T-cell (primary cell): ENCODE data around the gene LLCFC1. TPM values are rescaled to one million over a fixed set of nuclear protein-coding genes. Genes with fewer than 3 reads are reported as not detected.

Experiments used
- ATAC-seq, 4 experiments: fragments of 200-7000 bp in 3 of 4; fragments of 150-1000 bp in 1 of 4; cut with Tn5 transposase; replicated peaks in 1 of 4; 1 replicate in 3 of 4; 2 replicates in 1 of 4; pipeline ENCODE4 v1.10.0; 2021; ENCODE audit warnings: moderate library complexity in 3 of 4, mild to moderate bottlenecking in 2 of 4, moderate number of reproducible peaks in 1 of 4
- CTCF ChIA-PET, 2 donors: fragments of 300-600 bp; sonication (Branson Sonifier 250); formaldehyde crosslinking; loops; one replicate each; lab custom pipeline; 2022; ENCODE audit warnings: antibody characterized with exemption in 2 of 2; lab: Charles Lee
- POLR2A ChIA-PET, 2 donors: fragments of 300-600 bp; sonication (Branson Sonifier 250); formaldehyde crosslinking; loops; one replicate each; lab custom pipeline; 2022; ENCODE audit warnings: antibody characterized with exemption in 2 of 2; lab: Charles Lee
- DNase-seq, 35 experiments: peaks; one replicate each; pipeline versions ENCODE4 v3.0.0 to v3.0.0-alpha.2; 2013 to 2023
- H3K27ac ChIP-seq: one replicate; pipeline ENCODE4 v1.5.1; 2013; ENCODE audit warnings: low read length
- H3K27me3 ChIP-seq, 2 experiments: replicated peaks in 1 of 2; 1 replicate in 1 of 2; 2 replicates in 1 of 2; pipeline versions ENCODE4 v1.6.1 to v1.7.0; 2013; ENCODE audit warnings: low read length in 1 of 2, mixed read lengths in 1 of 2; ENCODE audit not compliant: control insufficient read depth in 2 of 2, insufficient read depth in 2 of 2; ENCODE audit errors: extremely low read depth in 1 of 2
- H3K36me3 ChIP-seq, 2 donors: 1 replicate in 1 of 2; 2 replicates in 1 of 2; pipeline versions ENCODE4 v1.6.1 to v1.7.0; 2013; ENCODE audit warnings: low read length in 1 of 2; ENCODE audit not compliant: control insufficient read depth in 2 of 2, insufficient read depth in 1 of 2; ENCODE audit errors: extremely low read depth in 1 of 2
- H3K4me1 ChIP-seq, 2 experiments: 1 replicate in 1 of 2; 2 replicates in 1 of 2; pipeline versions ENCODE4 v1.6.1 to v1.7.0; 2013; ENCODE audit warnings: low read length in 2 of 2, mixed read lengths in 1 of 2; ENCODE audit not compliant: insufficient read depth in 2 of 2, control insufficient read depth in 1 of 2; ENCODE audit errors: extremely low read depth in 1 of 2
- H3K4me3 ChIP-seq, 2 donors: 1 replicate in 1 of 2; 2 replicates in 1 of 2; pipeline versions ENCODE4 v1.5.1 to v1.7.0; 2013; ENCODE audit warnings: mild to moderate bottlenecking in 2 of 2, low read length in 1 of 2, moderate library complexity in 1 of 2; ENCODE audit not compliant: control insufficient read depth in 1 of 2; ENCODE audit errors: extremely low read depth in 1 of 2
- H3K9me3 ChIP-seq: 2 replicates; pipeline ENCODE4 v1.7.0; 2013
- H3K27ac Mint-ChIP-seq, 2 donors: one replicate each; pipeline ENCODE4 v1.8.0; 2020 to 2021; ENCODE audit warnings: mild to moderate bottlenecking in 2 of 2, mixed read lengths in 2 of 2
- H3K27me3 Mint-ChIP-seq, 2 donors: one replicate each; pipeline ENCODE4 v1.8.0; 2021 to 2022; ENCODE audit warnings: mixed read lengths in 2 of 2
- H3K36me3 Mint-ChIP-seq: one replicate; pipeline ENCODE4 v1.8.0; 2021; ENCODE audit warnings: mixed read lengths
- H3K4me1 Mint-ChIP-seq, 3 donors: one replicate each; pipeline ENCODE4 v1.8.0; 2020 to 2022; ENCODE audit warnings: mixed read lengths in 3 of 3, mild to moderate bottlenecking in 1 of 3
- H3K4me3 Mint-ChIP-seq, 3 donors: one replicate each; pipeline ENCODE4 v1.8.0; 2020 to 2022; ENCODE audit warnings: mild to moderate bottlenecking in 3 of 3, mixed read lengths in 3 of 3, moderate library complexity in 3 of 3
- H3K9me3 Mint-ChIP-seq, 3 donors: one replicate each; pipeline ENCODE4 v1.8.0; 2020 to 2022; ENCODE audit warnings: mixed read lengths in 3 of 3
- WGBS: methylation state at CpG from one replicate; pipeline ENCODE4 v1.1.5; 2013; ENCODE audit warnings: missing lambda C conversion rate; ENCODE audit not compliant: insufficient coverage; 5-methylcytosine and 5-hydroxymethylcytosine counted together
- total RNA-seq, 35 experiments: library from RNA in 6 of 35; stranded (reverse) in 6 of 35; fragments of 120-200 nt in 1 of 35; gene quantifications; one replicate each; pipeline versions ENCODE4 v1.2.1 to v1.2.4 and lab custom pipeline; 2013 to 2026

LLCFC1 gene
- total RNA-seq, 5 donors from 2014 or later (not counting 1 experiment from before 2014, with no cell fraction given), result not detected

DNA sequence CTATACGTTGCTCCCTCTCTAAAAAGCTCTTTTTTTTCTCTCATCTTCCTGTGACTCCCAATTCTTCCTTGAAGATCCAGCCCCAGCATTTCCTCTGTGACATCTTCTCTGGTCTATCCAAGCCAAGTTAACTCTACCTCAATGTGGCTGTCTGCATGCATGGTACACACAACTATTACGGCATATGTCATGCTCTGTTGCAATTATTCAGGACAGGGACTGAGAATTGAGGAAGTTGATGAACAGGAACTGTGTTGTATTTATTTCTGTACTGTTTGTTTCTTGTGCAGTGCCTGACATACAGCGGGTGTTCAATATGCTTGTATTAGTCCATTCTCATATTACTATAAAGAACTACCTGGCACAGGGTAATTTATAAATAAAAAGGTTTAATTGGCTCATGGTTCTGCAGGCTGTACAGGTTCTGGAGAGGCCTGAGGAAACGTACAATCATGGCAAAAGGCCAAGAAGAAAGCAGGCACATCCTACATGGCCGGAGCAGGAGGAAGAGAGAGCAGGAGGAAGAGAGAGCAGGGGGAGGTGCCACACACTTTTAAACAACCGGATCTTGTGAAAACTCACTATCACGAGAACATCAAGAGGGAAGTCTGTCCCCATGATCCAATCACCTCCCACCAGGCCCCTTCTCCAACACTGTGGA, 12.1 kb upstream of the LLCFC1 start:
- no peak for ATAC-seq
- 62% methylated on average over 2 of the region's 7 CpGs for WGBS
- Mint-ChIP-seq H3K9me3 (no peaks in the 10 kb centered on the region), H3K36me3 (no peaks in the 10 kb centered on the region), H3K4me3 (no peak overlapping the region), H3K4me1 (peaks cover 0 to 3% (median 0%) of the 10 kb centered on the region in 3 donors), H3K27ac (no peak overlapping the region), H3K27me3 (peaks cover 0 to 1% of the 10 kb centered on the region in 2 donors)
- H3K27ac ChIP-seq, result no peak overlapping the region
- CTCF ChIA-PET, result no interaction called here
- H3K36me3 ChIP-seq, result no peaks in the 10 kb centered on the region
- POLR2A ChIA-PET, result no interaction called here
- H3K4me3 ChIP-seq, result no peak overlapping the region
- H3K27me3 ChIP-seq, result peaks cover 0 to 6% of the 10 kb centered on the region in 2 experiments
- no peaks in the 10 kb centered on the region for H3K9me3 ChIP-seq
- no peak for DNase-seq
- H3K4me1 ChIP-seq, result no peaks in the 10 kb centered on the region

DNA sequence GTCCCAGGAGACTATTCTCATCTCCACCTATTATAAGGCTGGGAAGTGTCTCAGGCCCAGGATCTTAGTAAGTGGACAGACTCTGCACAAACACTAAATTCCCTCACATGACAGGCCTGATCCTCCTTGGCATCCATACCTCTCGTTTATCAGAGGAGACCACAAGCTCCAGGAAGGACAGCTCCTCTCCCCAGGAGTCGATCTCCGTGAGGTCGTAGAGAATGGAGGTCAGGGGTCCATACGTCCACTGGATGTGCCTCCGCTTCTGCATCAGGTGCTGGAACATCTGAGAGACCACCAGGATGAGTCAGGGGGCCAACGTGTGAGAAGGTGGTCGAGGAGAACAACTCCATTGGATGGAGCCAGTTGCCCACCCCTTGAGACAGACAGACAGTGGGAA, 11.3 kb upstream of the LLCFC1 start:
- H3K27ac ChIP-seq, result no peak overlapping the region
- CTCF ChIA-PET, result no interaction called here

GRCh38 chr7:142930126-142930730, 9.1 kb upstream of the LLCFC1 start:
- peaks cover 0 to 3% (median 0%) of the 10 kb centered on the region in 3 donors for H3K4me1 Mint-ChIP-seq
- Histone ChIP-seq H3K36me3 (no peaks in the 10 kb centered on the region), H3K4me1 (no peaks in the 10 kb centered on the region), H3K4me3 (no peak overlapping the region), H3K27ac (no peak overlapping the region), H3K9me3 (no peaks in the 10 kb centered on the region), H3K27me3 (peaks cover 0 to 10% of the 10 kb centered on the region in 2 experiments)
- POLR2A ChIA-PET, result no interaction called here
- no peaks in the 10 kb centered on the region for H3K36me3 Mint-ChIP-seq
- no peaks in the 10 kb centered on the region for H3K9me3 Mint-ChIP-seq
- DNase-seq (no peak), ATAC-seq (no peak)
- H3K4me3 Mint-ChIP-seq, result no peak overlapping the region
- CTCF ChIA-PET, result no interaction called here
- 84% methylated on average over 6 of the region's 11 CpGs for WGBS
- no peak overlapping the region for H3K27ac Mint-ChIP-seq
- peaks cover 0 to 9% of the 10 kb centered on the region in 2 donors for H3K27me3 Mint-ChIP-seq

More for the DNA sequence above, 11.3 kb upstream of the LLCFC1 start:
- ATAC-seq, result no peak
- DNase-seq, result no peak
- H3K4me3 Mint-ChIP-seq, result no peak overlapping the region
- H3K27me3 Mint-ChIP-seq, result peaks cover 0 to 2% of the 10 kb centered on the region in 2 donors
- peaks cover 0 to 6% of the 10 kb centered on the region in 2 experiments for H3K27me3 ChIP-seq
- H3K9me3 ChIP-seq, result no peaks in the 10 kb centered on the region
- peaks cover 0 to 3% (median 0%) of the 10 kb centered on the region in 3 donors for H3K4me1 Mint-ChIP-seq
- no peak overlapping the region for H3K4me3 ChIP-seq
- no peaks in the 10 kb centered on the region for H3K36me3 Mint-ChIP-seq
- H3K36me3 ChIP-seq, result no peaks in the 10 kb centered on the region
- POLR2A ChIA-PET, result no interaction called here
- 70% methylated on average over 3 of the region's 8 CpGs for WGBS
- H3K9me3 Mint-ChIP-seq, result no peaks in the 10 kb centered on the region
- H3K4me1 ChIP-seq, result no peaks in the 10 kb centered on the region
- no peak overlapping the region for H3K27ac Mint-ChIP-seq

DNA sequence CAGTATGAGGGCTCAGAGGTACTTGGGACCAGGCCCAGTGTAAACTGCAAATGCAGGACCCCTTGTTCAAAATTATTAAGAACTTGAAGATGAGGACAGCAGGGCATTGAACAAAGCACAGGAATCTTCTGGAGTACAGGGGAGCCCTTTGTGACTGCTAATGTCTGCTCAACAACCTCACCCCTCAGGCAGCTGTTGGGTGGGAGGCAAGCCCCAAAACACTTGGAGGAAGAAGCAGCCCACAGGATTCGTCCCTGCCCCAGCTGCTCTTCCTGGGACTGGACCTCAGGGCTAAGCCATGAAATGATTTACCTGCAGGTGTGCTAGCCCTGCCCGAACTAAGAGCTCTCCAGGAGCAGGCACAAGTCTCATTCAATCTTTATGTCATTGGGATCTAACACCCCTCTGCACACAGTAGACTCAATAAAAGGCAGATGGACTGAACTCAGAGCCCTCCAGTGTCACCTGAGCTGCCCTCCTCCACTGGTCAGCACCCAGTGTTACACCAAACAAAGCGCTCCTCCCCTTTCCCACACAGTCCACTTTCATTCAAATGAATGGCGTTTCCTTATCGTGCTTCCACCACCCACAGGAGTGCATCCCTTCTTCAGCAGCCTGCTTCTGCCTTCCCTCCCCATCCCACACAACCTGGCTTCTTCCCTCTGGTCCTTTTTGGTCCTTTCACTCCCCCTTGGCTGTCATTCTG, 6.7 kb upstream of the LLCFC1 start:
- no peak overlapping the region for H3K4me3 ChIP-seq
- H3K27me3 ChIP-seq, result peaks cover 0 to 12% of the 10 kb centered on the region in 2 experiments
- no peaks in the 10 kb centered on the region for H3K9me3 ChIP-seq
- 69% methylated on average over 5 of the region's 5 CpGs for WGBS
- no peaks in the 10 kb centered on the region for H3K4me1 ChIP-seq
- Mint-ChIP-seq H3K27me3 (peaks cover 0 to 13% of the 10 kb centered on the region in 2 donors), H3K36me3 (no peaks in the 10 kb centered on the region), H3K27ac (no peak overlapping the region), H3K9me3 (no peaks in the 10 kb centered on the region), H3K4me3 (no peak overlapping the region), H3K4me1 (no peaks in the 10 kb centered on the region)
- DNase-seq (no peak), ATAC-seq (no peak)
- no peak overlapping the region for H3K27ac ChIP-seq
- POLR2A ChIA-PET, result no interaction called here
- H3K36me3 ChIP-seq, result no peaks in the 10 kb centered on the region
- CTCF ChIA-PET, result no interaction called here

DNA sequence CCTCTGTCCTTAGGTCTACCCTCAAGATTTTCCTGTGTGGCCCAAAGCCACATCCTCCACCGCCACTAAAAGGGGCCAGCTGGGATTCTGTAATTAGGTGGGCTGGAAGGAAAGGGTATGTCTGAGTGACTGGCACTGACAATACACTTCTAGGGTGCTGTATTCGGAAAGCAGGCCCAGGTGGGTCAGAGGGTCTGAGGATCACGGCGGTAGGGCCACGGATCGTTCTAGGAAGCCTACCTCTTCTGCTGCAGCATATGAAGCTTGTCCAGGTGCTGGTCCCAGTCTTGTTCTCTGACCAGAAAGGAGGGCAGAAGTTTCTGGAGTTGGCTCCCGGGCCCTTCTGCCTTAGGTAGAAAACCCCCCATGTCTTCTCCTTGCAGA, 6.2 kb upstream of the LLCFC1 start:
- H3K27me3 ChIP-seq, result peaks cover 0 to 12% of the 10 kb centered on the region in 2 experiments
- no peaks in the 10 kb centered on the region for H3K36me3 ChIP-seq
- H3K27ac ChIP-seq, result no peak overlapping the region
- no peak overlapping the region for H3K27ac Mint-ChIP-seq
- WGBS, result 77% methylated on average over 5 of the region's 7 CpGs
- no peaks in the 10 kb centered on the region for H3K9me3 Mint-ChIP-seq
- CTCF ChIA-PET, result no interaction called here
- no peaks in the 10 kb centered on the region for H3K4me1 Mint-ChIP-seq
- no peak overlapping the region for H3K4me3 Mint-ChIP-seq
- H3K27me3 Mint-ChIP-seq, result peaks cover 0 to 13% of the 10 kb centered on the region in 2 donors
- POLR2A ChIA-PET, result no interaction called here
- H3K36me3 Mint-ChIP-seq, result no peaks in the 10 kb centered on the region
- H3K4me1 ChIP-seq, result no peaks in the 10 kb centered on the region
- no peaks in the 10 kb centered on the region for H3K9me3 ChIP-seq
- no peak overlapping the region for H3K4me3 ChIP-seq
- ATAC-seq (no peak), DNase-seq (no peak)

DNA sequence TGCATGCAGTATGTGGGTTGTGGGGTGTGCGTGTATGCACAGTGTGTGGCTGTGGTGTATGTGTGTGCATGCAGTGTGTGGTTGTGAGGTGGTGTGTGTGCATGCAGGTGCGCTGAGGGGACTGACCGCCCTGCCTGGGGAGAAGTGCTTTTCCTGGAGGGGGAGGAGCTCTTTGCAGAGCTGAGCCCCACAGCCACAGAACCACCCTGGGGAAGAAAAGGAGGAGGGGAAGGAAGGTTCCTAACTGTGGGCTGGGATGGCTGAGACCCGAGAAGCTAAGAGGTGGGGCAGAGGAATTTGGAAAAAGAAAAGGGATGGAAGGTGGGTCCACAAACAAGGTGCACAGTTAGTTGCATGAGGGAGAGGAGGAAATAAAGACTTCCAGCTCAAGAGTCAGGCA, 5.7 kb upstream of the LLCFC1 start, which contains the start of gene TRPV5:
TSS of gene TRPV5 (minus strand) at position 123 of the 400 bp plus-strand sequence. CDS start 287 bp downstream, outside the sequence.
- ChIA-PET POLR2A (no interaction called here), CTCF (no interaction called here)
- Histone ChIP-seq H3K27ac (no peak within 1 kb of the TSS), H3K4me1 (no peaks in the 10 kb centered on the region), H3K4me3 (no peak within 1 kb of the TSS), H3K9me3 (no peaks in the 10 kb centered on the region), H3K36me3 (no peaks in the 10 kb centered on the region), H3K27me3 (peaks cover 0 to 11% of the 10 kb centered on the region in 2 experiments)
- peaks cover 0 to 13% of the 10 kb centered on the region in 2 donors for H3K27me3 Mint-ChIP-seq
- ATAC-seq (no peak), DNase-seq (no peak)
- 53% methylated on average over 3 of the region's 4 CpGs for WGBS
- H3K9me3 Mint-ChIP-seq, result no peaks in the 10 kb centered on the region
- H3K36me3 Mint-ChIP-seq, result no peaks in the 10 kb centered on the region
- H3K4me1 Mint-ChIP-seq, result no peaks in the 10 kb centered on the region
- H3K27ac Mint-ChIP-seq, result no peak within 1 kb of the TSS
- no peak within 1 kb of the TSS for H3K4me3 Mint-ChIP-seq
